HEK293 (cell line): ENCODE measurements around the gene RHOG.

ENCODE experiments used
- BCL11B ChIP-seq: fragments of 450-650 bp; formaldehyde crosslinking; IDR thresholded peaks from 2 replicates; pipeline ENCODE4 v1.5.1; 2016; ENCODE audit warnings: low read depth, missing biosample characterization, missing genetic modification characterization
- GLI4 ChIP-seq: fragments of 450-650 bp; formaldehyde crosslinking; IDR thresholded peaks from 2 replicates; pipeline ENCODE4 v1.5.1; 2016; ENCODE audit warnings: missing biosample characterization, missing genetic modification characterization
- GLIS1 ChIP-seq: fragments of 450-650 bp; formaldehyde crosslinking; IDR thresholded peaks from 2 replicates; pipeline ENCODE4 v1.5.1; 2016; ENCODE audit warnings: missing biosample characterization, missing genetic modification characterization
- PRDM10 ChIP-seq: fragments of 450-650 bp; formaldehyde crosslinking; IDR thresholded peaks from 2 replicates; pipeline ENCODE4 v1.5.1; 2016; ENCODE audit warnings: missing biosample characterization, missing genetic modification characterization
- SP2 ChIP-seq: fragments of 450-650 bp; formaldehyde crosslinking; IDR thresholded peaks from 2 replicates; pipeline ENCODE4 v1.5.1; 2016; ENCODE audit warnings: missing biosample characterization, missing genetic modification characterization
- YY1 ChIP-seq: fragments of 450-650 bp; formaldehyde crosslinking; IDR thresholded peaks from 2 replicates; pipeline ENCODE4 v1.5.1; 2018; ENCODE audit warnings: missing biosample characterization, missing genetic modification characterization
- ZBTB1 ChIP-seq: fragments of 450-650 bp; formaldehyde crosslinking; IDR thresholded peaks from 2 replicates; pipeline ENCODE4 v1.5.1; 2016; ENCODE audit warnings: missing biosample characterization, missing genetic modification characterization
- ZBTB48 ChIP-seq: fragments of 450-650 bp; formaldehyde crosslinking; IDR thresholded peaks from 2 replicates; pipeline ENCODE4 v1.5.1; 2016; ENCODE audit warnings: missing biosample characterization, missing genetic modification characterization
- ZEB2 ChIP-seq: fragments of 450-650 bp; formaldehyde crosslinking; IDR thresholded peaks from 2 replicates; pipeline ENCODE4 v1.5.1; 2016; ENCODE audit warnings: missing biosample characterization, missing genetic modification characterization
- ZNF121 ChIP-seq: fragments of 450-650 bp; formaldehyde crosslinking; IDR thresholded peaks from 2 replicates; pipeline ENCODE4 v1.5.1; 2016; ENCODE audit warnings: missing biosample characterization, missing genetic modification characterization
- ZNF16 ChIP-seq: fragments of 450-650 bp; formaldehyde crosslinking; IDR thresholded peaks from 2 replicates; pipeline ENCODE4 v1.5.1; 2016; ENCODE audit warnings: low read depth, missing biosample characterization, missing genetic modification characterization
- ZNF18 ChIP-seq: fragments of 450-650 bp; formaldehyde crosslinking; IDR thresholded peaks from 2 replicates; pipeline ENCODE4 v1.5.1; 2016; ENCODE audit warnings: missing biosample characterization, missing genetic modification characterization
- ZNF211 ChIP-seq: fragments of 450-650 bp; formaldehyde crosslinking; IDR thresholded peaks from 2 replicates; pipeline ENCODE4 v1.5.1; 2016; ENCODE audit warnings: low read depth, missing biosample characterization, missing genetic modification characterization
- ZNF223 ChIP-seq: fragments of 450-650 bp; formaldehyde crosslinking; IDR thresholded peaks from 2 replicates; pipeline ENCODE4 v1.5.1; 2016; ENCODE audit warnings: missing biosample characterization, missing genetic modification characterization
- ZNF23 ChIP-seq: fragments of 450-650 bp; formaldehyde crosslinking; IDR thresholded peaks from 2 replicates; pipeline ENCODE4 v1.5.1; 2016; ENCODE audit warnings: missing biosample characterization, missing genetic modification characterization, borderline replicate concordance
- ZNF24 ChIP-seq: fragments of 450-650 bp; formaldehyde crosslinking; IDR thresholded peaks from 2 replicates; pipeline ENCODE4 v1.5.1; 2016; ENCODE audit warnings: missing biosample characterization, missing genetic modification characterization
- ZNF266 ChIP-seq: fragments of 450-650 bp; formaldehyde crosslinking; IDR thresholded peaks from 2 replicates; pipeline ENCODE4 v1.5.1; 2016; ENCODE audit warnings: missing biosample characterization, missing genetic modification characterization, low read depth
- ZNF280C ChIP-seq: fragments of 450-650 bp; formaldehyde crosslinking; IDR thresholded peaks from 2 replicates; pipeline ENCODE4 v1.5.1; 2016; ENCODE audit warnings: missing biosample characterization, missing genetic modification characterization
- ZNF341 ChIP-seq: fragments of 450-650 bp; formaldehyde crosslinking; IDR thresholded peaks from 2 replicates; pipeline ENCODE4; 2016; ENCODE audit warnings: low read depth, missing biosample characterization, missing genetic modification characterization
- ZNF426 ChIP-seq: fragments of 450-650 bp; formaldehyde crosslinking; IDR thresholded peaks from 2 replicates; pipeline ENCODE4 v1.5.1; 2017; ENCODE audit warnings: missing biosample characterization, missing genetic modification characterization, mild to moderate bottlenecking, inconsistent platforms, moderate library complexity
- ZNF571 ChIP-seq: fragments of 450-650 bp; formaldehyde crosslinking; IDR thresholded peaks from 2 replicates; pipeline ENCODE4 v1.5.0; 2017; ENCODE audit warnings: missing biosample characterization, missing genetic modification characterization
- ZNF596 ChIP-seq: fragments of 450-650 bp; IDR thresholded peaks from 2 replicates; pipeline ENCODE4 v1.5.0; 2018; ENCODE audit warnings: missing biosample characterization, mild to moderate bottlenecking, missing genetic modification characterization, moderate library complexity
- ZNF623 ChIP-seq: fragments of 450-650 bp; formaldehyde crosslinking; IDR thresholded peaks from 2 replicates; pipeline ENCODE4 v1.5.1; 2016; ENCODE audit warnings: missing biosample characterization, missing genetic modification characterization
- ZNF624 ChIP-seq: fragments of 450-650 bp; formaldehyde crosslinking; IDR thresholded peaks from 2 replicates; pipeline ENCODE4 v1.5.1; 2017; ENCODE audit warnings: missing biosample characterization, missing genetic modification characterization
- ZNF677 ChIP-seq: fragments of 450-650 bp; IDR thresholded peaks from 2 replicates; pipeline ENCODE4 v1.5.0; 2018; ENCODE audit warnings: missing biosample characterization, mild to moderate bottlenecking, missing genetic modification characterization, moderate library complexity
- ZNF707 ChIP-seq: fragments of 450-650 bp; formaldehyde crosslinking; IDR thresholded peaks from 2 replicates; pipeline ENCODE4 v1.5.1; 2016; ENCODE audit warnings: missing biosample characterization, missing genetic modification characterization
- ZNF768 ChIP-seq: fragments of 450-650 bp; formaldehyde crosslinking; IDR thresholded peaks from 2 replicates; pipeline ENCODE4 v1.5.1; 2018; ENCODE audit warnings: missing biosample characterization, mild to moderate bottlenecking, missing genetic modification characterization
- ZNF777 ChIP-seq: fragments of 450-650 bp; formaldehyde crosslinking; IDR thresholded peaks from 2 replicates; pipeline ENCODE4 v1.5.1; 2017; ENCODE audit warnings: missing biosample characterization, missing genetic modification characterization, borderline replicate concordance
- ZNF791 ChIP-seq: fragments of 450-650 bp; formaldehyde crosslinking; IDR thresholded peaks from 2 replicates; pipeline ENCODE4 v1.5.1; 2016; ENCODE audit warnings: missing biosample characterization, missing genetic modification characterization
- TF ChIP-seq, protein P1 (sequence below): fragments of 450-650 bp; formaldehyde crosslinking; IDR thresholded peaks from 2 replicates; pipeline ENCODE4 v1.5.1; 2017; ENCODE audit warnings: missing biosample characterization, missing genetic modification characterization
- TF ChIP-seq, protein P2 (sequence below): fragments of 450-650 bp; IDR thresholded peaks from 2 replicates; pipeline ENCODE4 v1.5.1; 2018; ENCODE audit warnings: missing biosample characterization, mild to moderate bottlenecking, missing genetic modification characterization

RHOG gene

GRCh38 chr11:3797329-3798090, 43.2 kb downstream of the RHOG start, which contains the start of gene NUP98 (continued):
- TF ChIP-seq ZNF18 (tag by site-specific recombination), result no peak
- TF ChIP-seq PRDM10, result peak; percentile 47; the same call in 1 of the 2 replicates
- no peak for TF ChIP-seq ZNF16 (tag by site-specific recombination)
- no peak for TF ChIP-seq BCL11B (tag by site-specific recombination)
- TF ChIP-seq ZNF23 (tag by site-specific recombination), result no peak
- TF ChIP-seq, protein P1, sequence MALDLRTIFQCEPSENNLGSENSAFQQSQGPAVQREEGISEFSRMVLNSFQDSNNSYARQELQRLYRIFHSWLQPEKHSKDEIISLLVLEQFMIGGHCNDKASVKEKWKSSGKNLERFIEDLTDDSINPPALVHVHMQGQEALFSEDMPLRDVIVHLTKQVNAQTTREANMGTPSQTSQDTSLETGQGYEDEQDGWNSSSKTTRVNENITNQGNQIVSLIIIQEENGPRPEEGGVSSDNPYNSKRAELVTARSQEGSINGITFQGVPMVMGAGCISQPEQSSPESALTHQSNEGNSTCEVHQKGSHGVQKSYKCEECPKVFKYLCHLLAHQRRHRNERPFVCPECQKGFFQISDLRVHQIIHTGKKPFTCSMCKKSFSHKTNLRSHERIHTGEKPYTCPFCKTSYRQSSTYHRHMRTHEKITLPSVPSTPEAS (tag by site-specific recombination), result no peak
- no peak for TF ChIP-seq GLI4 (tag by site-specific recombination)
- no peak for TF ChIP-seq ZBTB48 (tag by site-specific recombination)
- no peak for TF ChIP-seq ZNF677 (tag by site-specific recombination)
- 0 out of 2 replicates have a peak, but pooled peaks have one; percentile 15 for TF ChIP-seq ZNF24 (tag by site-specific recombination)
- TF ChIP-seq ZNF571 (tag by site-specific recombination), result no peak
- no peak for TF ChIP-seq ZNF211 (tag by site-specific recombination)
- no peak for TF ChIP-seq ZNF280C (tag by site-specific recombination)
- no peak for TF ChIP-seq ZBTB1
- TF ChIP-seq ZNF791, result no peak
- no peak for TF ChIP-seq ZNF426 (tag by site-specific recombination)
- TF ChIP-seq ZNF624 (tag by site-specific recombination), result no peak
- no peak for TF ChIP-seq YY1 (tag by site-specific recombination)
- no peak for TF ChIP-seq ZNF768 (tag by site-specific recombination)
- TF ChIP-seq ZEB2 (tag by site-specific recombination), result peak; percentile 71
- TF ChIP-seq ZNF341 (tag by site-specific recombination), result peak; percentile 38; the same call in 1 of the 2 replicates
- TF ChIP-seq GLIS1 (tag by site-specific recombination), result peak; percentile 58
- no peak for TF ChIP-seq ZNF596 (tag by site-specific recombination)
- TF ChIP-seq ZNF121 (tag by site-specific recombination), result no peak; the same call in 1 of the 2 replicates
- TF ChIP-seq SP2 (tag by site-specific recombination), result peak; percentile 99
- TF ChIP-seq ZNF266 (tag by site-specific recombination), result no peak
- TF ChIP-seq ZNF623, result no peak
- TF ChIP-seq ZNF707, result no peak
- TF ChIP-seq ZNF223 (tag by site-specific recombination), result no peak
- TF ChIP-seq, protein P2, sequence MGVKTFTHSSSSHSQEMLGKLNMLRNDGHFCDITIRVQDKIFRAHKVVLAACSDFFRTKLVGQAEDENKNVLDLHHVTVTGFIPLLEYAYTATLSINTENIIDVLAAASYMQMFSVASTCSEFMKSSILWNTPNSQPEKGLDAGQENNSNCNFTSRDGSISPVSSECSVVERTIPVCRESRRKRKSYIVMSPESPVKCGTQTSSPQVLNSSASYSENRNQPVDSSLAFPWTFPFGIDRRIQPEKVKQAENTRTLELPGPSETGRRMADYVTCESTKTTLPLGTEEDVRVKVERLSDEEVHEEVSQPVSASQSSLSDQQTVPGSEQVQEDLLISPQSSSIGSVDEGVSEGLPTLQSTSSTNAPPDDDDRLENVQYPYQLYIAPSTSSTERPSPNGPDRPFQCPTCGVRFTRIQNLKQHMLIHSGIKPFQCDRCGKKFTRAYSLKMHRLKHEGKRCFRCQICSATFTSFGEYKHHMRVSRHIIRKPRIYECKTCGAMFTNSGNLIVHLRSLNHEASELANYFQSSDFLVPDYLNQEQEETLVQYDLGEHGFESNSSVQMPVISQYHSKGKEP, result no peak
- no peak for TF ChIP-seq ZNF777 (tag by site-specific recombination)
